ENCODE results near the gene VAV3.

VAV3 gene

GRCh38 chr1:107525145-107525544 is 439.8 kb downstream of the VAV3 start:
- no peak for DNase-seq

- DNase-seq = no peak
Observed at GRCh38 chr1:107524301-107524700, 440.7 kb downstream of the VAV3 start.

- no peak for DNase-seq
Observed at GRCh38 chr1:107523736-107524135, 441.2 kb downstream of the VAV3 start.

DNA sequence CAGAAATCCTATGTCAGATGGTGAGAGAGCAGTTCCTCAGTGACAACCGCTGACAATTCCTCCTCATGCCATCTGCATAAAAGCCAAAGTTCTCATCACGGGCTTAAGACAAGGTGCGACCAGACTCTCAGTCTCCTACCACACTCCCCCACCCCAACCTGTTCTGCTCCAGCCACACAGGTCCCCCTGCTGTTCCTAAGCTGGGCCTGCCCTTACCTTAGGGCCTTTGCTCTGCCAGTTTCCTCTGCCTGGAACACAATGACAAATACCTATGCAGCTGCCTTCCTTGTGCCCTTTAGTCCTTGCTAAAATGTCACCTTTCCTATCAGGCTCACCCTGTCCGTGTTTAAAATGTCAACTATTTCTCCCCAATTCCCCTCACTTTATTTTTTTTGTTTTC is 441.9 kb downstream of the VAV3 start:
- no peak for DNase-seq

Measured in activated gamma-delta T cell (primary cell).